Osteoblast (primary cell): ENCODE data around the gene AQR. TPM values are rescaled to one million over a fixed set of nuclear protein-coding genes. Genes with fewer than 3 reads are reported as not detected.

Experiments
- DNase-seq: peaks from one replicate; pipeline ENCODE4 v3.0.0; 2011; ENCODE audit warnings: low spot score, mixed read lengths; ENCODE audit not compliant: insufficient read length; ENCODE audit errors: missing footprints
- H2AFZ ChIP-seq: 2 replicates; pipeline ENCODE4 v1.6.0; 2011; ENCODE audit warnings: mild to moderate bottlenecking, low read length
- H3K27ac ChIP-seq: 2 replicates; pipeline ENCODE4 v1.5.1; 2011; ENCODE audit warnings: mild to moderate bottlenecking, low read depth, low read length, moderate library complexity
- H3K27me3 ChIP-seq: 2 replicates; pipeline ENCODE4 v1.6.0; 2012; ENCODE audit warnings: mild to moderate bottlenecking, control low read depth, inconsistent platforms, low read length, moderate library complexity; ENCODE audit not compliant: insufficient read depth
- H3K36me3 ChIP-seq: 2 replicates; pipeline ENCODE4 v1.5.1; 2011; ENCODE audit warnings: mild to moderate bottlenecking, low read length, control low read depth, moderate library complexity; ENCODE audit not compliant: insufficient read depth
- H3K4me1 ChIP-seq: 2 replicates; pipeline ENCODE4 v1.5.1; 2011; ENCODE audit warnings: mild to moderate bottlenecking, low read length, control low read depth, moderate library complexity; ENCODE audit not compliant: insufficient read depth
- H3K4me2 ChIP-seq: 2 replicates; pipeline ENCODE4 v1.6.0; 2011; ENCODE audit warnings: mild to moderate bottlenecking, low read length; ENCODE audit not compliant: insufficient read depth
- H3K4me3 ChIP-seq: fragments of 200-600 bp; sonication (generic); 3 replicates; pipeline ENCODE4 v1.5.1; 2012; ENCODE audit warnings: mild to moderate bottlenecking, low read length, inconsistent platforms; ENCODE audit not compliant: insufficient read depth
- H3K79me2 ChIP-seq: 2 replicates; pipeline ENCODE4 v1.6.0; 2012; ENCODE audit warnings: mild to moderate bottlenecking, low read length, control low read depth, inconsistent platforms; ENCODE audit not compliant: insufficient read depth
- H3K9me3 ChIP-seq: 2 replicates; pipeline ENCODE4 v1.5.1; 2011; ENCODE audit warnings: low read depth, low read length, control low read depth
- H4K20me1 ChIP-seq: 2 replicates; pipeline ENCODE4 v1.6.0; 2012; ENCODE audit warnings: mild to moderate bottlenecking, low read length, control low read depth; ENCODE audit not compliant: insufficient read depth
- total RNA-seq: library from RNA; depleted of rRNA; stranded (reverse); fragments of >200 nt; gene quantifications from 2 replicates; pipeline ENCODE4 v1.2.3, GENCODE V29; 2012
- TF ChIP-seq, protein P1 (sequence below): IDR thresholded peaks from 2 replicates; pipeline ENCODE4 v1.5.1; 2011; ENCODE audit warnings: mild to moderate bottlenecking, low read depth, low read length, moderate library complexity; ENCODE audit errors: extremely low read depth

AQR gene
- total RNA-seq, 1 donor = 24.6 TPM

- TF ChIP-seq, protein P1, sequence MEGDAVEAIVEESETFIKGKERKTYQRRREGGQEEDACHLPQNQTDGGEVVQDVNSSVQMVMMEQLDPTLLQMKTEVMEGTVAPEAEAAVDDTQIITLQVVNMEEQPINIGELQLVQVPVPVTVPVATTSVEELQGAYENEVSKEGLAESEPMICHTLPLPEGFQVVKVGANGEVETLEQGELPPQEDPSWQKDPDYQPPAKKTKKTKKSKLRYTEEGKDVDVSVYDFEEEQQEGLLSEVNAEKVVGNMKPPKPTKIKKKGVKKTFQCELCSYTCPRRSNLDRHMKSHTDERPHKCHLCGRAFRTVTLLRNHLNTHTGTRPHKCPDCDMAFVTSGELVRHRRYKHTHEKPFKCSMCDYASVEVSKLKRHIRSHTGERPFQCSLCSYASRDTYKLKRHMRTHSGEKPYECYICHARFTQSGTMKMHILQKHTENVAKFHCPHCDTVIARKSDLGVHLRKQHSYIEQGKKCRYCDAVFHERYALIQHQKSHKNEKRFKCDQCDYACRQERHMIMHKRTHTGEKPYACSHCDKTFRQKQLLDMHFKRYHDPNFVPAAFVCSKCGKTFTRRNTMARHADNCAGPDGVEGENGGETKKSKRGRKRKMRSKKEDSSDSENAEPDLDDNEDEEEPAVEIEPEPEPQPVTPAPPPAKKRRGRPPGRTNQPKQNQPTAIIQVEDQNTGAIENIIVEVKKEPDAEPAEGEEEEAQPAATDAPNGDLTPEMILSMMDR = no peak
- H2AFZ ChIP-seq = peak overlapping the region; percentile 100
- peaks cover 8% of the 10 kb centered on the region for H4K20me1 ChIP-seq
- H3K9me3 ChIP-seq = no peaks in the 10 kb centered on the region
- peak overlapping the region; percentile 98 for H3K4me3 ChIP-seq
- peaks cover 21% of the 10 kb centered on the region for H3K4me1 ChIP-seq
- peak overlapping the region; percentile 77 for H3K4me2 ChIP-seq
- H3K27me3 ChIP-seq = no peaks in the 10 kb centered on the region
- peak overlapping the region; percentile 98 for H3K27ac ChIP-seq
- peak; percentile 76 for DNase-seq
- peaks cover 14% of the 10 kb centered on the region for H3K36me3 ChIP-seq
- H3K79me2 ChIP-seq = peaks cover 54% of the 10 kb centered on the region
Observed at GRCh38 chr15:34987609-34988026, 18.1 kb upstream of the AQR start.

GRCh38 chr15:34986771-34987480 is 17.4 kb upstream of the AQR start:
- Histone ChIP-seq H3K79me2 (peaks cover 57% of the 10 kb centered on the region), H3K4me1 (peaks cover 21% of the 10 kb centered on the region), H3K4me3 (peak overlapping the region; percentile 98), H4K20me1 (peaks cover 8% of the 10 kb centered on the region), H3K9me3 (no peaks in the 10 kb centered on the region), H3K27me3 (no peaks in the 10 kb centered on the region), H3K27ac (peak overlapping the region; percentile 98), H3K36me3 (peaks cover 17% of the 10 kb centered on the region), H2AFZ (no peak overlapping the region), H3K4me2 (peak overlapping the region; percentile 77)
- peak; percentile 79 for DNase-seq
- TF ChIP-seq, protein P1 = no peak

GRCh38 chr15:34986326-34986725 is 16.8 kb upstream of the AQR start:
- Histone ChIP-seq H3K4me2 (peak overlapping the region; percentile 77), H3K36me3 (peaks cover 17% of the 10 kb centered on the region), H3K4me3 (peak overlapping the region; percentile 98), H3K9me3 (no peaks in the 10 kb centered on the region), H3K4me1 (peaks cover 21% of the 10 kb centered on the region), H4K20me1 (peaks cover 8% of the 10 kb centered on the region), H2AFZ (no peak overlapping the region), H3K79me2 (peaks cover 58% of the 10 kb centered on the region), H3K27me3 (no peaks in the 10 kb centered on the region), H3K27ac (no peak overlapping the region)
- TF ChIP-seq, protein P1 = no peak
- DNase-seq = no peak

DNA sequence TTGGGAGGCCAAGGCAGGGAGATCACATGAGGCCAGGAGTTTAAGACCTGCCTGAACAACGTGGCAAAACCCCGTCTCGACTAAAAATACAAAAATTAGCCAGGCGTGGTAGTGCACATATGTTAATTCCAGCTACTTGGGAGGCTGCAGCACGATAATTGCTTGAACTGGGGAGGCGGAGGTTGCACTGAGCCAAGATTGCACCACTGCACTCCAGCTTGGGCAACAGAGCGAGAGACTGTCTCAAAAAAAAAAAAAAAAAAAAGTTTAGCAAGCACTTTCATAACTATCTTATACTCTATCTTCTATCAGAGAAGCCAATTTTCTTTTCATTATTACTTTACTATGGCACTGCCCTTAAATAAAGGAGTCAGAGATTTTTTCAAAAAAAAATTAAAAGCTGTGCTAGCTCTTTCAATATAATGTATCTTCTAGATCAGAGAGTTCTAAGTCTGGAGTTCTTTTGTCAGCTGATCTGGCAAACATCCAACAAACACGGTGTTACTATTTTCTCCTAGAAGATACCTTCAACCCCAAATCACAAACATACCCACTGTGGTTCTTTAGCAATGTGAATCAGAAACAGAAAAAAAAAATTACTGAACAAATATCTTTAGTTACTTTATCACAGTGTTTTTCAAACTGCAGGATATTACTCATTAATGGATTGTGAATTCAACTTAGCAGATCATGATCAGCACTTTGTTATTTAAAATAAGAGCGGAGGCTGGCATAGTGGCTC is 15.5 kb upstream of the AQR start:
- DNase-seq = no peak
- Histone ChIP-seq H2AFZ (no peak overlapping the region), H4K20me1 (peaks cover 8% of the 10 kb centered on the region), H3K36me3 (peaks cover 17% of the 10 kb centered on the region), H3K9me3 (no peaks in the 10 kb centered on the region), H3K27ac (no peak overlapping the region), H3K4me1 (peaks cover 21% of the 10 kb centered on the region), H3K27me3 (no peaks in the 10 kb centered on the region), H3K4me3 (no peak overlapping the region), H3K79me2 (peaks cover 59% of the 10 kb centered on the region), H3K4me2 (peak overlapping the region; percentile 30)
- TF ChIP-seq, protein P1 = no peak
